HG03175 (cell line): ENCODE measurements around the gene LSM4.

Experiments used
- ATAC-seq: cut with Tn5 transposase; IDR thresholded peaks from one replicate; pipeline ENCODE4 v1.9.1; 2021; ENCODE audit warnings: mild to moderate bottlenecking, moderate library complexity; ENCODE audit not compliant: unreplicated experiment

LSM4 gene

GRCh38 chr19:18292810-18293641, 29.9 kb downstream of the LSM4 start:
- ATAC-seq: no peak

- no peak for ATAC-seq
Observed at GRCh38 chr19:18292462-18292809, 30.4 kb downstream of the LSM4 start.

- ATAC-seq: peak; percentile 43
Observed at GRCh38 chr19:18291590-18292461, 31.1 kb downstream of the LSM4 start.

DNA sequence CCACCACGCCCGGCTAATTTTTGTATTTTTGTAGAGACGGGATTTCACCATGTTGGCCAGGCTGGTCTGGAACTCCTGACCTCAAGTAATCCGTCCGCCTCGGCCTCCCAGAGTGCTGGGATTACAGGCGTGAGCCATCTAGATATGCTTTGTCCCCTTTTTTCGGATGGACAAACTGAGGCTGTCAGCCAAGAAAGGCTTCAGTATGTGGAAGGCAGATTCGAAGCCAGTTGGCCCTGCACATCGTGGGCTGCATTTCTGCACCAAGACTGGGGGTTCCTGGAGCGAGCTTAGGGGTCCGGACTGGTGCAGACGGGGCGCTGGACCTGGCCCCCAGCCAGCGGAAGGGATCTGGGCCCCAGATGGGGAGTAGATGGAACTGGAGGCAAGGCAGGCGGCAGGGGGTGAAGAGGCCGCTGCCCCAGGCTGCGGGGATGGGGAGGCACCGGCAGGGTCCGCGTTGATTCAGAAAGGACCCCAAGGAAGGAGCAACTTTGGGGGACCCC, 31.8 kb downstream of the LSM4 start:
- ATAC-seq: no peak

- ATAC-seq: peak; percentile 33
Observed at GRCh38 chr19:18290302-18291018, 32.4 kb downstream of the LSM4 start.

DNA sequence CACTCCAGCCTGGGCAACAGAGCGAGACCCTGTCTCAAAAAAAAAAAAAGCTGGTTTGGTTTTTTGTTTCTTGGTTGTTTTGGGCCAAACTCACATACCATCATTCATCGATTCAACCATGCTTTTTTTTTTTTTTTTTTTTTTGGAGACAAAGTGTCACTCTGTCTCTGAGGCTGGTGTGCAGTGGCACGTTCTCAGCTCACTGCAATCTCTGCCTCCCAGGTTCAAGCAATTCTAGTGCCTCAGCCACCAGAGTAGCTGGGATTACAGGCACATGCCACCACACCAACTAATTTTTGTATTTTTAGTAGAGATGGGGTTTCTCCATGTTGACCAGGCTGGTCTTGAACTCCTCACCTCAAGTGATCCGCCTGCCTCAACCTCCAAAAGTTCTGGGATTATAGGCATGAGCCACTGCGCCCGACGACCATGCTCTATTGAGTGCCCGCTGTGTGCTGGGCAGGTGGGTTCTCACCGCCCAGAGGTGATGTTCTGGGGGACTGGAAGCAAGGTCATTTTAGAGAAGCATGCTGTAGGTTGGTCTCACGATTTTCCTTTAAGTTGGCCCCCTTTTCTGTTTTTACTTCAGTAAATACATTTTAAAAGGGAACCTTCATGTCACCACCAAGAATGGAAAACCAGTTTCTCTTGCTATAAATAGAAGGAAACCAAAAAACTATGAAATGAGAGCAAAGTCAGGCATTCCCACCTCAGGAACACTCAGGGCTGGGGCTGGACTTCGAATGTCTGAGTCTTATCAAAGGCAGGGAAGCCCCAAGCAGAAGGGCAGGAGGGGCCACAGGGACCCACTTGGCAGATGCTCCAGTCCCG, 33.2 kb downstream of the LSM4 start:
- no peak for ATAC-seq

GRCh38 chr19:18287836-18288772, 34.8 kb downstream of the LSM4 start:
- ATAC-seq: no peak

GRCh38 chr19:18286973-18287635, 35.8 kb downstream of the LSM4 start:
- ATAC-seq: no peak

- no peak for ATAC-seq
Observed at GRCh38 chr19:18284712-18285360, 38.0 kb downstream of the LSM4 start.

GRCh38 chr19:18283338-18283737, 39.5 kb downstream of the LSM4 start:
- ATAC-seq: no peak

DNA sequence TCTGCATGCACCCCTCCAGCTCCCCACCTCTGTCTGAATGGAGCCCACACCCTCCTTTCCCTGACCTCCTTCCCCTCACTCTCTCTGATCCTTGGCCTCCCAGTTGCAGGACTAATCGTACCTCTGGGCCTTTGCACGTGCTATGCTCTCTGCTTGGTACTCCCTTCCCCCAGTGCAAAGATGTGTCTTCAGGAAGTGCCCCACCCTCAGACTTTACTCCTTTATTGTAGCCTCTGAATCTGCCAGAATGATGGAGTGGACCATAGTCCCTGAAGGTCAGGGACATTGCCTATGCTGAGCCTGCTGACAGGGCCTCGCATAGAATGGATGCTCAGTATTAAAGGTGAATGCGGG, 40.1 kb downstream of the LSM4 start:
- ATAC-seq: no peak

DNA sequence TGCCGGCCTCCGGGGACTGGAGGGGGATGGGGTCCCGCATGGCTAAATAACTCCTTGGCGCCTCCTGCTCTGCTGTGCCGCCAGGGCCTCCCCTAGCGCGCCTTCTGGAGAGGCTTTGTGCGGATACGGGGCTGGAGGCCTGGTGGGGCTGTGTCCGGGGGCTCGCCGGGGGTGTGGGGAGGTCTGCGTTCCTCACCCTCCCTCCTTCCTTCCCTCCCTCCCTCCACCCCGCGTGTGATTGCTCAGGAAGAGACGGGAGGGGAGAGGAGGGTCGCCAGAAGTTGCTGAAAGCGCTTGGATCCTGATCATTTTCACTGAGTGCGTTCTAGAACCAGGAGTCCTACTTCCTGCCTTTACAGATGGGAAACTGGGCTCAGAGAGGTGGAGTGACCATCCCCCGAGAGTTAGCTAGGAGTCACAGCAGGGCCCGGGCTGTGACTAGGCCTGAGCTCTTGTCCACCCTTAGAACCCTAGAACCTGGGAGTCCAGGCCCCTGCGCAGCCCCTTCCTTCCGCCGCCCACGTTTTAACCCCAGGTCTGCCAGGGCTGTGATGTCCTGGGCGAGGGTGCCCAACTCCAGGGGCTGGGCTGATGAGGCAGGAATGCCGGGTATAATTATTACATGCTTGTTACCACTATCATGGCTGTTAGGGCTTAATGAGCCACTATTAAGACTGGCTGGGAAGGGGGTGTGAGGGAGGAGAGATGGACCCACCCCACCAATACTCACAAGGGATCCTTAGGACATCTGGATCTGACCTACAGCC, 40.7 kb downstream of the LSM4 start:
- no peak for ATAC-seq

- peak; percentile 65 for ATAC-seq
Observed at GRCh38 chr19:18281082-18282020, 41.5 kb downstream of the LSM4 start, which contains the start of gene JUND. TSS of gene JUND (minus strand) at chr19:18281622. CDS start at chr19:18281484, 138 bp downstream.

DNA sequence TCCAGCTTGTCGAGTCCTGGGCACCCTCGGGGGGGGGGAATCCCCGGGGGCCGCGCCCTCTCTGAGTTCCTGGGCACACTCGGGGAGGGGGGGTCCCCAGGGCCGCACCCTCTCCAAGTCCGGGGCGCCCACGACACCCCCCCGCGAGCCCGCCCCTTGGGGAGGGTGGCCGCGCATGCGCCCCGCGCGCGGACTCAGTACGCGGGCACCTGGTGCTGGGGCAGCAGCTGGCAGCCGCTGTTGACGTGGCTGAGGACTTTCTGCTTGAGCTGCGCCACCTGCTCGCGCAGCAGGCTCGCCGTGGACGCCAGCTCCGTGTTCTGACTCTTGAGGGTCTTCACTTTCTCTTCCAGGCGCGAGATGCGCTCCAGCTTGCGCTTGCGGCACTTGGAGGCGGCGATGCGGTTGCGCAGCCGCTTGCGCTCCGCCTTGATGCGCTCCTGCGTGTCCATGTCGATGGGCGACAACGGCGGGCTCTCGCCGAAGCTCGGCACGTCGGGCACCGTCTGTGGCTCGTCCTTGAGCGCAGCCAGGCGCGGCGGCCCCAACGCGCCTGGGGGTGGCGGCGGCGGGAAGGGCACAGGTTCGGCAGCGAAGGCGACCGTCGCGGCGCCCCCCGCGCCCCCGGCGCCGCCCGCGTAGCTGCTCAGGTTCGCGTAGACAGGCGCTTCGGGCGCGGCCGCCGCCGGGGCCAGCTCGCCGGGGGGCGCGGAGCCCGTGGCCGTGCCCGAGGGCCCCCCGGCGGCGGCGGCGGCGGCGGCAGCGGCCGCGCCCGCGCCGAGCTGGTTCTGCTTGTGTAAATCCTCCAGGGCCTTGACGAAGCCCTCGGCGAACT, 42.4 kb downstream of the LSM4 start:
- ATAC-seq: peak; percentile 10

DNA sequence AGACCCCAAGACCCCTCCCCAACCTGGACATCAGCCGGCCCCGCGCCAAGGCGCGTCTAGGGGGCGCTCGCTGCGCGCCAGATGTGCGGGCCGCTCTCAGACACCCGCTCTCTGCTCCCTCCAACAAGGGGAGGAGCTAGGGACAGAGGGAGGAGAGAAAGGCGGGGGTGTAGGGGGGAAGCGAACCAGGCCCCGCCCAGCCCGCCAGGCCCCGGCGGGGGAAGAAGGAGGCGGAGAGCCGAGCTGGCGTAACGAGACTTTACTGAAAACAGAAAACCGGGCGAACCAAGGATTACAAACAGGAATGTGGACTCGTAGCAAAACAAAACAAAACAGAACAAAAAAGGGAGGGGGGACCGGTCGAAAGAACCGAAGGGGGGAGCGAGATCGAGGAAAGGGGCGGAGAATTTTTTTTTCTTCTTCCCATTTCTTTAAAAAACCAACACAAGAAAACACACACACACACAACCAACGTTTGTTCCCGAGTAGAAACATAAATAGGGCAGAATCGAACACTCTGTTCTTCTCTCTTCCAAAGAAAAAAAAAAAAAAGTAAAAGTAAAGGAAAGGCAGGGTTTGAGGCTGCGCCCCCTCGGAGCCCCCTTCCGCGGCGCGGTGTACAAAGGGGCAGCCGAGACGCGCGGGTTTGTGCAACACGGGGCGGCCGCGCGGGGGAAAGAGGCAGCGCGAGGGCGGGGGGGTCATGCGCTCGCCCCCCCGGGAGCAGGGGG, 43.2 kb downstream of the LSM4 start:
- peak; percentile 24 for ATAC-seq
